Measurements from ENCODE around the gene PTPN9. TPM values are rescaled to one million over a fixed set of nuclear protein-coding genes. Genes with fewer than 3 reads are reported as not detected.

The PTPN9 gene
- total and polyA plus RNA-seq, 10 of the 15 experiments (the other 5 are each of a cell fraction or from before 2014, with no cell fraction given) = 7.8 to 29.1 (median 18.5) TPM

DNA sequence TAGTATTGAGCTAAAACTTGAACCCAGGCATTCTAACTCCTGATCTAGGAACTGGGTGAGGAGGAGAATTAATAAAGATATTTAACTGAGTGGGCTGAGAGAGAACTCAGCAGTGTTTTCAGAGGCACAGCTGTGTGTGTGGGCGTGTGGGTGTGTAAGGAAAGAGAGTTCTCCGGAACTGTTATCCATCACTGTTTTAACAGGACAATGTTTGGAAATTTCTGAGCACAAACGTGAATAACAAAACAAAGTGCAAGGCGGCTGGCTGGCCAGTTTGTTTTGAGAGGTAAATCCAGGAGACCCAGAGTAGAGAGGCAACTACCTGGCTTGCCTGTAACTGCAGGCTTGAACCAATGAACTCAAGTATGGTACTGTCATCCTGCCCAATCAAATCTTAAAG, 5.0 kb upstream of the PTPN9 start:
- Histone ChIP-seq H3K9ac (ENCODE audit: control insufficient read depth, insufficient read depth, low read length) (no peak overlapping the region), H3K36me3 (ENCODE audit: control insufficient read depth in 2 of 2, insufficient read depth in 2 of 2, low read length in 1 of 2) (no peaks in the 10 kb centered on the region; a peak in 1 of 4 replicates), H3K27me3 (replicated peaks in 1 of 2; ENCODE audit: control insufficient read depth in 2 of 2, insufficient read depth in 2 of 2, low read length in 1 of 2) (no peaks in the 10 kb centered on the region), H3K4me3 (no peak overlapping the region), H3K27ac (ENCODE audit: control insufficient read depth, insufficient read depth) (no peak overlapping the region), H2AFZ (ENCODE audit: control insufficient read depth, low read depth, low read length) (no peak overlapping the region), H3K79me2 (ENCODE audit: control insufficient read depth, insufficient read depth, low read length) (peaks cover 4% of the 10 kb centered on the region), H3K4me1 (ENCODE audit: control insufficient read depth, insufficient read depth, low read length) (0 out of 2 replicates have a peak, but pooled peaks cover 3% of the 10 kb centered on the region), H3K4me2 (ENCODE audit: control insufficient read depth, insufficient read depth) (no peak overlapping the region), H3K9me3 (replicated peaks; ENCODE audit: control insufficient read depth, insufficient read depth, low read length) (no peaks in the 10 kb centered on the region), H4K20me1 (ENCODE audit: control insufficient read depth, insufficient read depth) (no peaks in the 10 kb centered on the region)
- in situ Hi-C loops (cut with MboI) = no loop called here
- no TSS peak for BruUV-seq (replicated peaks)
- ChIA-PET SMC1A (ENCODE audit: uncharacterized antibody, unreplicated experiment) (no interaction called here), POLR2A (no interaction called here), RAD21 (ENCODE audit: unreplicated experiment) (no interaction called here), CTCF (no interaction called here)
- ATAC-seq = no peak
- TF ChIP-seq NR2C2 (IDR thresholded peaks at IDR 0.05; ENCODE audit: borderline replicate concordance, control insufficient read depth, insufficient read length, low read depth) (no peak), NR2F1 (conservative IDR thresholded peaks at IDR 0.05) (no peak), EED (IDR thresholded peaks at IDR 0.05; ENCODE audit: low read depth) (no peak)
- TF ChIP-seq, protein P1, sequence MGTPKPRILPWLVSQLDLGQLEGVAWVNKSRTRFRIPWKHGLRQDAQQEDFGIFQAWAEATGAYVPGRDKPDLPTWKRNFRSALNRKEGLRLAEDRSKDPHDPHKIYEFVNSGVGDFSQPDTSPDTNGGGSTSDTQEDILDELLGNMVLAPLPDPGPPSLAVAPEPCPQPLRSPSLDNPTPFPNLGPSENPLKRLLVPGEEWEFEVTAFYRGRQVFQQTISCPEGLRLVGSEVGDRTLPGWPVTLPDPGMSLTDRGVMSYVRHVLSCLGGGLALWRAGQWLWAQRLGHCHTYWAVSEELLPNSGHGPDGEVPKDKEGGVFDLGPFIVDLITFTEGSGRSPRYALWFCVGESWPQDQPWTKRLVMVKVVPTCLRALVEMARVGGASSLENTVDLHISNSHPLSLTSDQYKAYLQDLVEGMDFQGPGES (IDR thresholded peaks at IDR 0.05) = no peak
- TF ChIP-seq, protein P2, sequence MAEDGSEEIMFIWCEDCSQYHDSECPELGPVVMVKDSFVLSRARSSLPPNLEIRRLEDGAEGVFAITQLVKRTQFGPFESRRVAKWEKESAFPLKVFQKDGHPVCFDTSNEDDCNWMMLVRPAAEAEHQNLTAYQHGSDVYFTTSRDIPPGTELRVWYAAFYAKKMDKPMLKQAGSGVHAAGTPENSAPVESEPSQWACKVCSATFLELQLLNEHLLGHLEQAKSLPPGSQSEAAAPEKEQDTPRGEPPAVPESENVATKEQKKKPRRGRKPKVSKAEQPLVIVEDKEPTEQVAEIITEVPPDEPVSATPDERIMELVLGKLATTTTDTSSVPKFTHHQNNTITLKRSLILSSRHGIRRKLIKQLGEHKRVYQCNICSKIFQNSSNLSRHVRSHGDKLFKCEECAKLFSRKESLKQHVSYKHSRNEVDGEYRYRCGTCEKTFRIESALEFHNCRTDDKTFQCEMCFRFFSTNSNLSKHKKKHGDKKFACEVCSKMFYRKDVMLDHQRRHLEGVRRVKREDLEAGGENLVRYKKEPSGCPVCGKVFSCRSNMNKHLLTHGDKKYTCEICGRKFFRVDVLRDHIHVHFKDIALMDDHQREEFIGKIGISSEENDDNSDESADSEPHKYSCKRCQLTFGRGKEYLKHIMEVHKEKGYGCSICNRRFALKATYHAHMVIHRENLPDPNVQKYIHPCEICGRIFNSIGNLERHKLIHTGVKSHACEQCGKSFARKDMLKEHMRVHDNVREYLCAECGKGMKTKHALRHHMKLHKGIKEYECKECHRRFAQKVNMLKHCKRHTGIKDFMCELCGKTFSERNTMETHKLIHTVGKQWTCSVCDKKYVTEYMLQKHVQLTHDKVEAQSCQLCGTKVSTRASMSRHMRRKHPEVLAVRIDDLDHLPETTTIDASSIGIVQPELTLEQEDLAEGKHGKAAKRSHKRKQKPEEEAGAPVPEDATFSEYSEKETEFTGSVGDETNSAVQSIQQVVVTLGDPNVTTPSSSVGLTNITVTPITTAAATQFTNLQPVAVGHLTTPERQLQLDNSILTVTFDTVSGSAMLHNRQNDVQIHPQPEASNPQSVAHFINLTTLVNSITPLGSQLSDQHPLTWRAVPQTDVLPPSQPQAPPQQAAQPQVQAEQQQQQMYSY (CRISPR knock-in tag; IDR thresholded peaks at IDR 0.05) = no peak
- DNase-seq (ENCODE audit: low read depth, low spot score) = no peak
- 71% methylated on average over 4 of the region's 4 CpGs for WGBS (ENCODE audit: insufficient coverage, insufficient replicate concordance, low lambda C conversion rate, missing lambda C conversion rate)
- no peak for FAIRE-seq
- intact Hi-C loops (cut with micrococcal nuclease; ENCODE audit: unreplicated experiment) = no loop called here
